OCI-LY1 (cell line): Measurements from ENCODE around the gene TMEM45B.

Source experiments
- H2AFZ ChIP-seq: fragments of 200-600 bp; sonication (generic), shearing (Covaris generic); 2 replicates; pipeline ENCODE4 v1.6.0; 2014; ENCODE audit warnings: antibody characterized with exemption, mild to moderate bottlenecking, low read length
- H3F3A ChIP-seq: fragments of 200-600 bp; sonication (generic), shearing (Covaris generic); 2 replicates; pipeline ENCODE4 v1.6.0; 2014; ENCODE audit warnings: mild to moderate bottlenecking, antibody characterized with exemption, low read length, moderate library complexity; ENCODE audit not compliant: insufficient read depth
- H3K27ac ChIP-seq: fragments of 200-600 bp; sonication (generic); 2 replicates; pipeline ENCODE4 v1.5.1; 2014; ENCODE audit warnings: low read length, mixed run types, mild to moderate bottlenecking, low read depth; ENCODE audit not compliant: poor library complexity, severe bottlenecking
- H3K27me3 ChIP-seq: fragments of 200-600 bp; sonication (generic); 2 replicates; pipeline ENCODE4 v1.6.0; 2014; ENCODE audit warnings: antibody characterized with exemption, mild to moderate bottlenecking, low read length, moderate library complexity; ENCODE audit not compliant: insufficient read depth
- H3K36me3 ChIP-seq: fragments of 200-600 bp; sonication (generic); 2 replicates; pipeline ENCODE4 v1.6.1; 2014; ENCODE audit warnings: mild to moderate bottlenecking, antibody characterized with exemption, low read length, moderate library complexity, mixed read lengths; ENCODE audit not compliant: insufficient read depth
- H3K4me1 ChIP-seq: fragments of 200-600 bp; sonication (generic); 2 replicates; pipeline ENCODE4 v1.5.1; 2014; ENCODE audit warnings: mild to moderate bottlenecking, low read length, moderate library complexity; ENCODE audit not compliant: insufficient read depth, severe bottlenecking
- H3K4me2 ChIP-seq: fragments of 200-600 bp; sonication (generic), shearing (Covaris generic); 2 replicates; pipeline ENCODE4 v1.6.1; 2014; ENCODE audit warnings: low read length
- H3K4me3 ChIP-seq: fragments of 200-600 bp; sonication (generic); 2 replicates; pipeline ENCODE4 v1.5.1; 2014; ENCODE audit warnings: low read length, low read depth, mild to moderate bottlenecking, mixed read lengths; ENCODE audit not compliant: poor library complexity, severe bottlenecking
- H3K79me2 ChIP-seq: fragments of 200-600 bp; shearing (Covaris generic); 2 replicates; pipeline ENCODE4 v1.6.1; 2016; ENCODE audit warnings: mixed run types, low read length, mixed read lengths; ENCODE audit not compliant: insufficient read depth
- H3K9ac ChIP-seq: fragments of 200-600 bp; sonication (generic), shearing (Covaris generic); 2 replicates; pipeline ENCODE4 v1.6.1; 2014; ENCODE audit warnings: mild to moderate bottlenecking, low read length, mixed read lengths
- H3K9me2 ChIP-seq: fragments of 200-600 bp; sonication (generic), shearing (Covaris generic); 2 replicates; pipeline ENCODE4 v1.6.1; 2014; ENCODE audit warnings: low read depth, mild to moderate bottlenecking, low read length, mixed read lengths
- H3K9me3 ChIP-seq: fragments of 200-600 bp; shearing (Covaris generic); 2 replicates; pipeline ENCODE4 v1.6.1; 2014; ENCODE audit warnings: low read length, mixed read lengths
- H4K20me1 ChIP-seq: fragments of 200-600 bp; sonication (generic), shearing (Covaris generic); 2 replicates; pipeline ENCODE4 v1.6.0; 2016; ENCODE audit warnings: mild to moderate bottlenecking, low read length; ENCODE audit not compliant: insufficient read depth
- EZH2 ChIP-seq: fragments of 200-600 bp; sonication (generic), shearing (Covaris generic); IDR thresholded peaks from 2 replicates; pipeline ENCODE4 v1.8.0; 2017; ENCODE audit warnings: borderline replicate concordance, mixed run types, mild to moderate bottlenecking, antibody characterized with exemption, low read length, moderate library complexity, mixed read lengths
- TF ChIP-seq, protein P1 (sequence below): fragments of 200-600 bp; sonication (generic), shearing (Covaris generic); IDR thresholded peaks from 2 replicates; pipeline ENCODE4 v1.5.1; 2017; ENCODE audit warnings: mild to moderate bottlenecking, antibody characterized with exemption, low read length, moderate library complexity, mixed read lengths

The TMEM45B gene

DNA sequence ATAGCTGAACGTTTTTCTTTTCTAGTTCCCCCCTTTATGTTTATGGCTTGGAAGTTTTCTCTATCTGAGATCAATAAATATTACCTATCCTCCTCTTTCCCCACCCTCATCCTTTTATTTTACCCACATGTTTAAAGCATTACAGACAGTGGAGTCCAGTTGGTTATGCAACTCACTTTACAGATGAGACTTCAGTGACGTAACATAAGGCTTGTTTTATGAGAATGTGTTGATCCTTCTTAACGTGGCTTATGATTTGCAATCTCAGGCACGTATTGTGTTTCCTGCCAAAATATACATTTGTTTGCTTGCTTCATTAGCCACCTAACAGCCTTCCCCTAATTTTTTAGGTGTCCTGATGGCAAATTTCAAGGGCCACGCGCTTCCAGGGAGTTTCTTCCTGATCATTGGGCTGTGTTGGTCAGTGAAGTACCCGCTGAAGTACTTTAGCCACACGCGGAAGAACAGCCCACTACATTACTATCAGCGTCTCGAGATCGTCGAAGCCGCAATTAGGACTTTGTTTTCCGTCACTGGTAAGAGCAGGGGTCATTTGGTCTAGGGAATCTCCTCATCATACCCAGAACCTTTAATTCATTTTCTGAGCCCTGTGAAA, 36.6 kb downstream of the TMEM45B start:
- H2AFZ ChIP-seq: no peak overlapping the region
- H3K27me3 ChIP-seq: no peaks in the 10 kb centered on the region
- H3K27ac ChIP-seq: no peak overlapping the region
- no peak overlapping the region for H3K9ac ChIP-seq
- H4K20me1 ChIP-seq: no peaks in the 10 kb centered on the region
- H3F3A ChIP-seq: no peaks in the 10 kb centered on the region
- no peaks in the 10 kb centered on the region for H3K79me2 ChIP-seq
- H3K9me2 ChIP-seq: no peaks in the 10 kb centered on the region
- TF ChIP-seq, protein P1, sequence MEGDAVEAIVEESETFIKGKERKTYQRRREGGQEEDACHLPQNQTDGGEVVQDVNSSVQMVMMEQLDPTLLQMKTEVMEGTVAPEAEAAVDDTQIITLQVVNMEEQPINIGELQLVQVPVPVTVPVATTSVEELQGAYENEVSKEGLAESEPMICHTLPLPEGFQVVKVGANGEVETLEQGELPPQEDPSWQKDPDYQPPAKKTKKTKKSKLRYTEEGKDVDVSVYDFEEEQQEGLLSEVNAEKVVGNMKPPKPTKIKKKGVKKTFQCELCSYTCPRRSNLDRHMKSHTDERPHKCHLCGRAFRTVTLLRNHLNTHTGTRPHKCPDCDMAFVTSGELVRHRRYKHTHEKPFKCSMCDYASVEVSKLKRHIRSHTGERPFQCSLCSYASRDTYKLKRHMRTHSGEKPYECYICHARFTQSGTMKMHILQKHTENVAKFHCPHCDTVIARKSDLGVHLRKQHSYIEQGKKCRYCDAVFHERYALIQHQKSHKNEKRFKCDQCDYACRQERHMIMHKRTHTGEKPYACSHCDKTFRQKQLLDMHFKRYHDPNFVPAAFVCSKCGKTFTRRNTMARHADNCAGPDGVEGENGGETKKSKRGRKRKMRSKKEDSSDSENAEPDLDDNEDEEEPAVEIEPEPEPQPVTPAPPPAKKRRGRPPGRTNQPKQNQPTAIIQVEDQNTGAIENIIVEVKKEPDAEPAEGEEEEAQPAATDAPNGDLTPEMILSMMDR: no peak
- no peak for TF ChIP-seq EZH2
- H3K36me3 ChIP-seq: no peaks in the 10 kb centered on the region
- no peaks in the 10 kb centered on the region for H3K9me3 ChIP-seq
- no peak overlapping the region for H3K4me3 ChIP-seq
- no peak overlapping the region for H3K4me2 ChIP-seq
- peaks cover 12% of the 10 kb centered on the region for H3K4me1 ChIP-seq

DNA sequence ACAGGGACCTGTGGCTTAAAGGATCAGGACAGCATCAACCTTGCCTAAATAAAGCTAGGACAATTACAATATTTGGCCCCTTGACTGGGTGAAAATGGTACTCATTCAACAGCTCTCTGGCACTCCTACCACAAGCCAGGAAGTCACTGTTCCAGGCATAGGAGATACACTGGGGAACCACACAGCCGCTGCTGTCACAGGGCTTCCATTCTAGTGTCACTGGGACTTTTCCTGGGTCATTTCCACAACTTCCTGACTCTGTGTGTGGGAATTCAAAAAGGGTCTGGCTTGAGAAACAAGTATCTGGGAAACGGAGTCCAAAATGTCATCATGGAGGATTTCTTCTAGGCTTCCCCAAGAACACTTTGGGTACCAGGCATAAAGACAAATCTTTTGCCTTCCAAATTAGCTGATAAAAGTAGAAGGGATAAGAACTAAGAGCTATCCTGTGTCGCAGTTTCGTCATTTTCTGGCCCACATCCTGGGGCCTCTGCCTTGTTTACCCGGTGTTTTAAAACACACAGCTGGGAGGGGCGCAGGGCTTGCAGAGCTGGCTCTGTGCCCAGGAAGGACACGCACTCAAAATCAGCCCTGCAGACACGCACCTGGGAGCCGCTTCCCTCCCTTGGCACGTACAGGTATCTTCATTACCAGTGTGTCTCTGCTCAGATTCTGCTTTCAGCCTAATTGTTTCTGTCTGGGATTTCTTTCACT, 38.0 kb downstream of the TMEM45B start:
- peaks cover 12% of the 10 kb centered on the region for H3K4me1 ChIP-seq
- H3K9me2 ChIP-seq: no peaks in the 10 kb centered on the region
- no peaks in the 10 kb centered on the region for H3K79me2 ChIP-seq
- H3K9ac ChIP-seq: no peak overlapping the region
- TF ChIP-seq EZH2: no peak
- TF ChIP-seq, protein P1: no peak
- H3K4me3 ChIP-seq: no peak overlapping the region
- H3K27ac ChIP-seq: no peak overlapping the region
- no peak overlapping the region; the same call in 1 of the 2 replicates for H3K4me2 ChIP-seq
- no peak overlapping the region for H2AFZ ChIP-seq
- no peaks in the 10 kb centered on the region for H3F3A ChIP-seq
- H3K9me3 ChIP-seq: no peaks in the 10 kb centered on the region
- H3K36me3 ChIP-seq: no peaks in the 10 kb centered on the region; the same call in 1 of the 2 replicates
- H4K20me1 ChIP-seq: no peaks in the 10 kb centered on the region
- no peaks in the 10 kb centered on the region for H3K27me3 ChIP-seq

DNA sequence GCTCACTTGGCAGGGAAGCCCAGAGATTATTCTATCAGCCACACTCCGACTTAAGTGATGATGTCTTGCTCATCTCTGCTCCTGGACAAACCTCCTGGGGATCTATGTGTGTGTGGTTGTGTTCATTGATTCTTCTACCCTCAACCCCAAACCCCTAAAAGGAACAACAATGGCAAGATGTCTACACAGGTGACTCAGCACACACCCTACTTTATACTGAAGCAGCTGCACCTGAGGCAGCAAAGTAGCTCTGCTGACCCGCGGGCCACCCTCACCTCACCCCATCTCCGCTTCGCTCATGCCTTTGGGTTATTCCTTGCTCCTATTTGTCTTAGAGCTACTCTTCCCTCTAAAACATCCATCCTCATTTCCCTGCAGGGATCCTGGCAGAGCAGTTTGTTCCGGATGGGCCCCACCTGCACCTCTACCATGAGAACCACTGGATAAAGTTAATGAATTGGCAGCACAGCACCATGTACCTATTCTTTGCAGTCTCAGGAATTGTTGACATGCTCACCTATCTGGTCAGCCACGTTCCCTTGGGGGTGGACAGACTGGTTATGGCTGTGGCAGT, 38.7 kb downstream of the TMEM45B start:
- no peaks in the 10 kb centered on the region for H3F3A ChIP-seq
- H3K36me3 ChIP-seq: no peaks in the 10 kb centered on the region; the same call in 1 of the 2 replicates
- H3K9ac ChIP-seq: no peak overlapping the region
- H3K9me3 ChIP-seq: no peaks in the 10 kb centered on the region
- no peak overlapping the region for H3K27ac ChIP-seq
- TF ChIP-seq, protein P1: no peak
- H3K4me2 ChIP-seq: no peak overlapping the region; the same call in 1 of the 2 replicates
- no peak overlapping the region for H3K4me3 ChIP-seq
- no peaks in the 10 kb centered on the region for H4K20me1 ChIP-seq
- H3K79me2 ChIP-seq: no peaks in the 10 kb centered on the region
- no peak overlapping the region for H2AFZ ChIP-seq
- peaks cover 12% of the 10 kb centered on the region for H3K4me1 ChIP-seq
- no peaks in the 10 kb centered on the region for H3K27me3 ChIP-seq
- H3K9me2 ChIP-seq: no peaks in the 10 kb centered on the region
